Measurements from ENCODE around the gene WDR46.

WDR46 gene

GRCh38 chr6:33288921-33289783 is at the start of gene WDR46, which contains the start of gene PFDN6:
WDR46 (minus strand) TSS chr6:33289239; CDS start chr6:33289170, 69 bp downstream.
PFDN6 (plus strand) TSS chr6:33289601; CDS start chr6:33289857, 256 bp downstream.
- peak; percentile 82 for DNase-seq (ENCODE audit: low read depth)

GRCh38 chr6:33336495-33336894 is 47.5 kb upstream of the WDR46 start:
- no peak for DNase-seq (ENCODE audit: low read depth)

GRCh38 chr6:33335916-33336315 is 46.9 kb upstream of the WDR46 start:
- DNase-seq (ENCODE audit: low read depth) = no peak

GRCh38 chr6:33333666-33334065 is 44.6 kb upstream of the WDR46 start:
- DNase-seq (ENCODE audit: low read depth) = no peak

- DNase-seq (ENCODE audit: low read depth) = no peak
Observed at GRCh38 chr6:33330736-33331135, 41.7 kb upstream of the WDR46 start.

- no peak for DNase-seq (ENCODE audit: low read depth)
Observed at GRCh38 chr6:33329058-33329457, 40.0 kb upstream of the WDR46 start.

GRCh38 chr6:33324125-33324524 is 35.1 kb upstream of the WDR46 start:
- DNase-seq (ENCODE audit: low read depth) = no peak

- no peak for DNase-seq (ENCODE audit: low read depth)
Observed at GRCh38 chr6:33323623-33323948, 34.5 kb upstream of the WDR46 start.

- DNase-seq (ENCODE audit: low read depth) = no peak
Observed at GRCh38 chr6:33321227-33321626, 32.2 kb upstream of the WDR46 start.

GRCh38 chr6:33320315-33321181 is 31.5 kb upstream of the WDR46 start:
- peak; percentile 81 for DNase-seq (ENCODE audit: low read depth)

- no peak for DNase-seq (ENCODE audit: low read depth)
Observed at GRCh38 chr6:33319939-33320314, 30.9 kb upstream of the WDR46 start.

GRCh38 chr6:33318426-33319073 is 29.5 kb upstream of the WDR46 start:
- DNase-seq (ENCODE audit: low read depth) = no peak

GRCh38 chr6:33317669-33318425 is 28.8 kb upstream of the WDR46 start, which contains the start of gene ZBTB22:
ZBTB22 (minus strand) TSS chr6:33317744; CDS start chr6:33316916, 828 bp downstream.
- peak; percentile 98 for DNase-seq (ENCODE audit: low read depth)

- no peak for DNase-seq (ENCODE audit: low read depth)
Observed at GRCh38 chr6:33317419-33317668, 28.3 kb upstream of the WDR46 start.

- DNase-seq (ENCODE audit: low read depth) = no peak
Observed at GRCh38 chr6:33316603-33317418, 27.8 kb upstream of the WDR46 start.

GRCh38 chr6:33315793-33316602 is 27.0 kb upstream of the WDR46 start:
- no peak for DNase-seq (ENCODE audit: low read depth)

- no peak for DNase-seq (ENCODE audit: low read depth)
Observed at GRCh38 chr6:33314943-33315792, 26.1 kb upstream of the WDR46 start.

GRCh38 chr6:33314515-33314942 is 25.5 kb upstream of the WDR46 start:
- peak; percentile 77 for DNase-seq (ENCODE audit: low read depth)
